Measurements from ENCODE around the gene CAMK1G. TPM values are rescaled to one million over a fixed set of nuclear protein-coding genes. Genes with fewer than 3 reads are reported as not detected.

The CAMK1G gene
- not detected in 2 replicates for total RNA-seq

DNA sequence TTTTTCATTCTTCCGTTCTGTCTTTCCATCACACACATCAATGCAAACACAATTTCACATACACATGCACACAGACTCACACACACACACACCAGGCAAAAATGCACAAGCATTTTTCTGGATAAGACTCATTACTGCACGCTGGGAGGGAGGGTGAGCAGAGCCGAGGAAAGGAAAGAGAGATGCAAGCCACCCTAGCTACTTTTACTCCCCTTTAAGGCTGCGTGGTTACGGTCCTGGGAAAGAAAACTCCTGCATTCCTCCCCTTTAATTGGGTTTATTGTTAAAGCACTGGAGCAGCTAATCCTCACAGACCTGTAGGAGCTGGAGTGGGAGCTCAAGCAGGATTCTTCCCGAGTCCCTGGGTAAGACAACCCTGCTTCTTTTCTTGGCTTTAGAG lies at the start of gene CAMK1G:
Gene CAMK1G, plus strand, starts transcription at position 307 of the 400 bp plus-strand sequence. CDS start 11,270 bp downstream, outside the sequence.
- intact Hi-C loops (cut with micrococcal nuclease) = no loop called here

DNA sequence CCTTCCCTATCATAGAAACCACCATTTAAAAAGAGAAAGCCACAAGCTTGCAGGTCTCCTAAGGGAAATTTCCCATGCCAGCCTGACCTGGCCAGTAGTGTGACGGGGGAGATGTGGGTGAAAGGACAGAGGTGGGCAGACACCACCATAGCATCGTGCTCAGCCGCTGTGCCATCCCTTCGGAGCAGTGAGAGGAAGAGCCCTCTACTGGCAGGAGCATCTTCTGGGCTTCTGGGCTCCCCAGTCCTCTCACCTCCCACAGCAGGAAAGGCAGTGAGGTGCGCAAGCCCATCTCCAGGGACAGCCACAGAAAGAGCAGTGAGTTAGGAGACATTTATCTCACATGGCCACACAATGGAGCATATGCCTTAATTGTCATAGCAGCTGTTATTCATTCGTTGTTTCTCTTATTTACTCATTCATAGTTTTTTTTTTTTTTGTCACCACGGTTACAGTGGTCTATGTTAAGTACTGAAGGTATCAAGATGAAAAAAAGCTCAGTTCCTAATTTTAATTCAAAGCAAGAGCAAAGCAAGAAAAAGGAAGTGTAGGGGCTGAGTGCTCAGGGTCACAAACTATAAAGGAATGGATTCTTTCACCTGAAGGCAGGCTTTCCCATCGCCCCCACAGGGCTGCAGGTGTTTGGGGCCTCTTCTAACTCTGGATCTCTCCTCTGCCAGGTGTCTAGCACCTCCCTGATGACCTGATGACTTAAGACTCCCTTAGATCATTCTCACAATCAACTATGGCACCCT lies 48.8 kb upstream of the CAMK1G start:
- intact Hi-C loops (cut with micrococcal nuclease) = no loop called here

DNA sequence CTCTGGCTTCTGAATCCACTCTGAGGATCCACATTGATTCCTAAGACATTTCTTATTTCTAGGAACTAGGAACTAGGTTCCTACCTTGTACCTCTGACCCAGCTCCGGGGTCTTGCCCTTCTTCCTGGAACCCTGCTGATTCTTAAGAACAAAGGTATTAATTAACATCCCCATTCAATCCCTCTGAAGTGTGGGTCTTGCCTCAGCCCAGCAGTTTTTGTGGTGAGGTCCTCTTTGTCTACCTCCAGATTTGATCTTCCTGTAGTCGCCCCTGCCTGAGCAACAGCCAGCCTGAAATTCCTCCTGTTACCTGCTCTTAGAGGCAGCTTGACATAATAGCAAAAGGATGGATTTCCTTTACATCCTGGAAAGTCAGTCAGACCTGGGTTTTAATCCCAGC lies 46.7 kb upstream of the CAMK1G start:
- intact Hi-C loops (cut with micrococcal nuclease) = no loop called here

DNA sequence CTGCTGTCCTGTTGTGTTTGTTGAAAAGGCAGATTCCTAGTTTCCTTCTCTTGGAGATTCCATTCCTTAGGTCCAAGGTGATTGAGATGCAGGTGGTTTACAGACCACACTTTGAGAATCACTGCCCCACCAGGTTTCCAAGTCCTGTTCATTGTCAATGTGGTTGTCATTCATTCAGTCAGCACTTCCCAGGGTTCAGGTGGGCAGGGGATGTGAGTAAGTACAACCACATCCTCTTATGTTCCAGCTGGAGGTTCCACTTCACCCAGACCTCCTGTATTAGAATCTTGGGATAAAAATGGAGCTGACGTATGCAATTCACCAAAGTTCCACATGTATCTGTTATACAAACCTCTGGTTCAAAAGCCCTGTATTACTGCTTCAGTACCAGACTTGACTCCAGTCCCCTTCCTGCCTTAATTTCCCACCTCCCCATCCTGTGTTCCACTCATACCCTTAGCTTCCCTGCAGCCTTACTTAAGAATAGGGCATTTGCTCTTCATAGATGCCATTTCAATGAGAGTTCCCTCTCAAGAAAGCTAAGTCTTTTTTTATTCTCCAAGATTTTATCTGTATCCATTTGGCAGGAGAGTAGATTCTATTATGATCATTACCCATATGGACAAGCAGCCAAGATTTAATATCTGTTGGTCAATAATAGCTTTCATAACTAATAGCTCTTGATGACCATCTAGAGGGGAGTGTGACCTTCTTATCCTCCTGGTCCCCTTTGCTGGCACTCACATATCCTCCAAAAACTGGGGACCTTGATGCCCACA lies 46.0 kb upstream of the CAMK1G start:
- intact Hi-C loops (cut with micrococcal nuclease) = no loop called here

DNA sequence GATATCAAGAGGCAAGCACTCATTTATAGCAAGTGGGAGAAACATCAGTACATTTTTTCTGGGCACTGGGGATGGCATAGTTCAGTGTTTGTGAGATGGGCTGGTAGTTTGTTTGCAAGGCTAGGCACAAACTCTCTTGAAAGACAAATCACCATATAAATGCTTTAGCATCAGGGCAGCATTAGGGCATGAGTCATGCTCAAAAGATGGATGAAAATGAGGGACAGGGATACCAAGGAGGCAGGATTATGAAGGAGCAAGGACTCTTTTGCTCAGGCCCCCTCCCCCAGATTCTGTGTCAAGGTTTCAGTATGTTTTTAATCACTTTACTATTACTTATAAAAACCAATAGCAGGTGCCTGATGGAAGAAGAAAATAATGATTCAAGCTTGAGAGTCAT lies 43.9 kb upstream of the CAMK1G start:
- intact Hi-C loops (cut with micrococcal nuclease) = no loop called here

DNA sequence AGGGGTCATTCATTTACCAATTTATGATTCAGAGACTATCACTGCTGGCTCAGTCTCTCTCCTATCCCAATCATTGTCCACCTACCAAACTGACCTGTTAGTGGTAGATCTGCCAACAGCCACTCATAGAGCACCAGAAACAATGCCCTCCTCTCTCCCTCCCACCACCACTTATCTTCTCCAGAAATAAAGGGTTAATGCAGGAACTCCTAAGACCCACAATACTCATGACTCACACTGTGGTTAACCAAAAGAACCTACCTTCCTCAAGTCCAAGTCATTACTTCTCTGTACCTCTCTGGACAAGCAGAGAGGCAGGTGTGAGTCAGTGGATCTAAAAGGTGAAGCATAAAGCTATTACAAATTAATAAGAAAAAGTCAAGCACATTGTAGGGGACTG lies 40.9 kb upstream of the CAMK1G start:
- intact Hi-C loops (cut with micrococcal nuclease) = no loop called here

DNA sequence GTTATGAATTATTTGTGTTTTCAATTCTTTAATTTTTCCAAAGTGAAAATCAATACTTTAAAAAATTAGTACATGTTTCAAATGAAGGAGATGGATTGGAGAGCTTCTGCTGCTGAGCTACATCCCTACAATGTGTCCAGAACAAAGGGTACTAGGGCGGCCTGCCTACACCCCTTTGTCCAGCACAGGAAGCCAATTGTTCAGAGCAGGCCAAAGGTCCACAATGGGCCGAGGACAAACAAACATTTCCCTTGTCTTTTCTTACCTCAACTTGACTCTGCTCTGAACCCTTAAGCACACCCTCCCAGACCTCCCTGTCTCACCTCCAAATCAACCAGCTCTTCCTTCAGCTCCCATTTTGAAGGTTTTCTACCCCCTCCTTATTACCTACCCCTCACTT lies 39.4 kb upstream of the CAMK1G start:
- intact Hi-C loops (cut with micrococcal nuclease) = no loop called here

DNA sequence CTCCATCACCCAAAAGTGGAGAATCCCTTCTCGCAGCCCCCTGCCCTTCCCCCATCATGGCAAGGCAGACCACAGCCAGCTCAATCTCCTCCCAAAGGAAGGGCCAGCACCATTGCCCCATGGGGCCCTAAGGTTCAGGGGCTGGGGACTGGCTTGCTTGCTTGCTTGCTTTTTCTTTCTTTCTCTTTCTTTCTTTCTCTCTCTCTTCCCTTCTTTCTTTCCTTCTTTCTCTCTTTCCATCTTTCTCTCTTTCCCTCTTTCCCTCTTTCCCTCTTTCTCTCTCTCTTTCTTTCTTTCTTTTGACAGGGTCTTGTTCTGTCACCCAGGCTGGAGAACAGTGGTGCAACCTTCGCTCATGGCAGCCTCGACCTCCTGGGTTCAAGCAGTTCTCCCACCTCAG lies 38.1 kb upstream of the CAMK1G start:
- intact Hi-C loops (cut with micrococcal nuclease) = no loop called here

DNA sequence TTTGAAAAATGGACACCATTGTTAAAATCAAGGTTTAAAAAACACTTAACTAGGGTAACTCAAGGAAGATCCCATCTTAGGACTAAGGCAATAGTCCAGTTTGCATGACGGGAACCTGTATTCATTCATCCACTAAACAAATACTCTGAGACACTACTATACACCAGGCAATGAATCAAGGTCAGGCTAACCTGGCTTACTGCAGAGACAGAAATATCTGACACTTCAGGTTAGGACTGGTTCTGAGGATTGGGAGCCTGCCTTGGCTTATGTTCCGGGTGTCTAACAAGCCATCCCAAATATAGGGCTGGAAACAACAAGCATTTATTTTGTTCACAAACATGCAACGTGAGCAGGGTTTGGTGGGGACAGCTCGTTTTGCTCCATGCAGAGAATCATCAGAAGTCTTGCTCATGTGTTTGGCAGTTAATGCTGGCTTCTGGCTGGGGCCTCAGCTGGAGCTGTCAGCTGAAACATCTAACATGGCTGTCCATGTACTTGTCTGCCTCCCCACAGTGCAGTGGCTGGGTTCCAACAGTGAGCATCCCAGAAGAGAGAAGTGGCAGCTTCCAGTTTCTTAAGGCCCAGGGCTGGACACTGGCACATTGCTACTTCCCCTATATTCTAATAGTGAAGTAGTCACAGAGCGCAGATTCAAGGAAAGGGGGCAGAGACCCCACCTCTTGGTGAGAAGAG lies 37.0 kb upstream of the CAMK1G start:
- intact Hi-C loops (cut with micrococcal nuclease) = no loop called here

DNA sequence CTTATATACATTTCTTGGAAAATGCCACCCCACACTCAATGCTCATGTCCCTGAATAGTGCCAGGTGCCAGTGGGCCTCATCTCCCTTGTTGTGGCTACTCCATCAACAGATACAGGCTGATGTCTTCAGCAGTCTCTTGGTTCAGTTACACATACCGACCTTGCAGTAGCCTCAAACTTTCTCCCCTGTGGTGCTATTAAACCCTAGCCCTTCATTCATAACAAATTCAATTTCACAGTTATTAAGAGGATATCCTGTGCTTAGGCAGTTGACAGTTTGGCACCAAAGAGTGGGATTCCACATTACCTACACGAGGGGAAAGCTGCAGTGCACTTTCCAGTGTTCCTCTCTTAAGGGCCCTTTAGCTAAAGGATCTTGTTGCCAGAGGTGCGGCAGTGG lies 35.9 kb upstream of the CAMK1G start:
- intact Hi-C loops (cut with micrococcal nuclease) = no loop called here

DNA sequence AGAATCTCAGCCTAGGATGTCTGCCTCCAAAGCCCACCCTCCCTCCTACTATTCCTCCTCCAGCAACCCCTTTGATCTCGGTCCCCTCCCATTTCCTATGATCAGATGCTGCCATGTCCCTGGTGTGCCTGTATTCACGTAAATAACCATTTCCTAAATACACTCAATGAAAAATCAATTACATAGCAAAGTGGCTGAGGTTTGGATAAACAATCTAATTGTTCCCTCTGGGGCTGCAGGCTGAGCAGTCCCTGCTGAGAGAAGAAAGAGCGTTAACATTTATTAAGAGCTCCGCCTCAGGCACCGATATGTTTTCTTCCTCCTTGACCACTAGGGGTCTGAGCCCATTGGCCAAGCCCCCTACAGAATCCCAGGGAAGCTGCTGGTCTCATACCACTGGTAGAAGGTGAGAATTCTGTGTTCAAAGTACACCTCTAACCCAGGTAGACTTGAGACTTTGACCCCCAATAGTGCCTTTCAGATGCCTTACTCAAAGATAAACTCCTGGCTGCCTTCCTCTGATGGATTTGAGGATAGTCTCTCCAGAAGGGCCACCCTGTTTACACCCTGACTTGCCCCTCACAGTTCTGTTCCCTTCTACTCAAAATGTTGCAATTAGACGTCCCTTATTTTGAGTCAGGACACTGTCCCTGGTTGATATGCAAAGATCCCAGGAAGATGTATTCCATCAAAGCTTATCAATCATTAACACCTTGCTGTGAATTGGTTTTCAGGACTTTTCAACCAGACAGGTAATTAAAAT lies 33.9 kb upstream of the CAMK1G start:
- intact Hi-C loops (cut with micrococcal nuclease) = no loop called here

DNA sequence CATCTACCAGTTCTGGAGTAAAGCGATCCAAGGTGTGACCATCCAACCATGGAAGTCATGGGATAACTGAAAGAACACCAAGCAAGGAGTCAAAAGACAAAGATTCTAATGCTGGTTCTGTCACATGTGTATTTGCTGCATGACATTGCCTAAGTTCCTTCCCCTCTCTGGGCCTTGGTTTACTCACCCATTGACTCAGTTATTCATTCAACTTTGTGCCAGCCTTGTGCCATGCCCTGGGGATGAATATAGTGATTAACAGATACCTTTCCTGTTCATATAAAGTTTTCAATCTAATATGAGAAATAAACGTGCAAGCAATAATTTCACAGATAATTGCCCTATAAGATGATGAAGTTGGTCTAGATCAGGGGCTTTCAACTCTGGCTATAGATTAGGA lies 33.0 kb upstream of the CAMK1G start:
- intact Hi-C loops (cut with micrococcal nuclease) = no loop called here

DNA sequence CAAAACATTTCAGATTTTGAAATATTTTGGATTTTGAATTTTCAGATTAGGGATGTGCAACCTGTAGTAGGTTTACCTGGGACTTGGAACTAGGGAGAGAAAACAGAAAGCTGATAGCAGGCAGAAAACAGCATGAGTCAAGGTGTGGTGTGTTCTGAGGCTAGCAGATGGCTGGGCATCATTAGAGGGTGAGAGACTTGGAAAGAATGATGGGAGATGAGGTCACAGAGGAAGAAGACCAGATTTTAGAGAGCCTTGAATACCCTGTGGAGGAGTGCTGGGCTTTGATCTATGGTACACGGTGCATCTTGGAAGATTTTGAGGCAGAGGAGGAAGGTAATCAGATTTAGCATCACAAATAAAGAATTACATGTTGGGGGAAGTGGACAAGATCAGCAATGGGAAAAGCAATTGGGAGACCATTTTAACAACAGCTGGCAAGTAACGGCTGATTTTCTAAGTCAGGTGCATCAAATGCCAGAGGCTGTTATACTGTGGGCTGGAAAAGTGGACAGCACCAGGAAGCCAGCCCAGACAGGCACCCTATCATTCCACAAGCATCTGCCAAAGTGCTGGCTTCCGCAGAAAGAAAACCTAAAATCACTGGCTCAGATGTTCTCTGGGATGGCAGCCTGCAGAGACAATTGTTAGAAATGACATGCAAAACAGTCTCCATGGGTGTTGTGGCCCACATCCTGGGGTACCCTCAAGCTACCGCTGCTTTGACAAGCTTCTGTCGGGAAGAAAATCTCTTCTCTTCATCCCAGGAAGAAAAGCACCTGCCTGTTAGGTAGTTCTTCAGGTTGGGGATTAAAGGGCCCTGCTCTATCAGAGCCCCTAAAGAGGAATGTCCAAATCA lies 30.9 kb upstream of the CAMK1G start:
- intact Hi-C loops (cut with micrococcal nuclease) = no loop called here

DNA sequence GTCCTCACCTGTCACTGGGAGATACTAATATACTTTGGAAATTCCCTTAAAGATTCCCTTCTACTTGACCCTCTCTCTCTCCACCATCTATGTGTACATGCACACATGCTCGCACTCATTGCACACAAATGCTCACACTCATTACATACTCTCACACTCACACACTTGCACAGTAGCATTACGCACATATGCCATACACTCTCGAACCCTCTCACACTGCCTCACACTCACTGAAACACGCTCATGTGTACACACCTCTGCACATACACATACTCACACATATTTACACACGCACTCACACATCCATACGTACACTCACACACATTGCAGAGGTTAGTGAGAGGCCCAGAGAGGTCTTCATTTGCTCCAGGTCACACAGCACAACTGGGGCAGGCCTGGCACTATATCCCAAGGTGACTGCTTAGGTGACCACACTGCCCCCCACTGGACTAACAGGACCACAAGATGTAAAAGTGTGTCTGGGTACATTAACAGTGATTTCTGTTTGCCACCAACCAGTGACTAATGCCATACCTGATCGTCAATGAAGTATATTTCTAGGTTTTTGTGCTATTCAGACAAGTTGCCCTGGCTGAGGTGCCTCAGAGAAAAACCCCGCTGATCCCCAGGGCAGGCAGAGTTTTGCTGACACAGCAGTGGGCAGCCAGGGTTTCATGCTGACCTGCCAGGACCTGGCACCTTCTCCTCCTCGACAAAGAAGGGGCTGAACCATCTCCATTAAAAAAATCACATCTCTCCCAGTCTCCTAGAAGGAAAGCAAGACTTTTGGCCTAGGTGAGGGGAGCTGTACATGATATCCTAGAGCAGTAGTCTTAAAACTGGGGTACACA lies 28.5 kb upstream of the CAMK1G start:
- intact Hi-C loops (cut with micrococcal nuclease) = no loop called here

DNA sequence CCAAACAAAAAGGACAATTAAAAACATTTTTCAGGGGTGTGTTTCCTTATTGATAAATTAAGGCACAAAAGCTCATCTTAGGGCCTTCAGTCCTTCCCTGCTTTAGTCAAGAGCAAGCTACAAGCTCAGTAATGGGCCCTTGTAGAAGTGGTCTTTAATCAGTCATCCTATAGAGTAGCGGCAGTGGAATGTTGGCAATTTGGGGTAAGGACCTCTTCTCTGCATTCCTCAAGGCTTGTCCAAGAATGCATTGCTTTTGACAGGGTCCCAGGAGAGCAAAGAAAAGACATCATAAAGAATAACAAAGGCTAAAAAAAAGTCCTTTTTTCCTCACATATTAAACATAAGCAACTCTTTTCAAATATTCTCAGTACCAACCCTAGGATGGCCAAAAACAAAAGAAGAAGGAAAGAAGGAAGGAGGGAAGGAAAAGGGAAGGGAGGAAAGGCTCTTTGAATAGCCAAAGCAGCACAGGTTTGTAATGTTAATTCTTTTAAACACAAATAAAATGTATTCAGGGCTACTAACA lies 27.3 kb upstream of the CAMK1G start:
- intact Hi-C loops (cut with micrococcal nuclease) = no loop called here

DNA sequence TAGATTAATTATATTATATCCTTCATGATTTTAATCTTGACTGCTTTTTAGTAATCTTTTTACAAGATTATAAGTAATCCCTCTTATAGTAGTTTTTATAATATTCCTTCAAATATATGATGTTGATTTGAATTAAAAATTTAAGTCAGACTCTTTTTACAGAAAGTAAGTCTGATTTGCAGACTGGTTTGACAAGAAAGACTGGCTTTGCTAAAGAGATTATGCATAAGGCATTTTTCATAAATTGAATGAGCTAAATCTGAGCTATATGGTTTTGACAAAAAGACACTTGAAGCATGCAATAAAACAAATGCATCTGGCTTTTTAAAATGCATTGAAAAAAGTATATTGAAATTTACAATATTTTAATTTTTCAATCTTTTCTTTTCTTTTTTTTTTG lies 26.3 kb upstream of the CAMK1G start:
- intact Hi-C loops (cut with micrococcal nuclease) = no loop called here

DNA sequence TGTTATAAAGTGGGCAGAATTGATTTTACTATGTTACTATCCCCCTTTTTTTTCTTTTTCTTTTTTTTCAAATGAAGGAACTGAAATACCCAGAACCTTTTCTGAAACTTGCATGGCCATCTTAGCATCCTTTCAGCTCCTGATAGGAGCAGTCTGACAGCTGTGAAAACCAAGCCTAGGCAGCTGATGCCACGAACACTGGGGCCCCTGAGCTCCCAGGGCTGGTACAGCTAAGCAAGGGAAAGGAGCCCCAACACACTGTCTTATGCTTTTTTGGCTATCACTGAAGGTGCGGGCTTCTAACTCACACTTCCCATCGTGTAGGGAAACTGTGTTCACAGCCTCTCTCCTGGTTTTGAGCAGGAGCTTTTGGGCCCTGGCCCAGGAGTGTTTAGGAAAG lies 23.0 kb upstream of the CAMK1G start:
- intact Hi-C loops (cut with micrococcal nuclease) = no loop called here

DNA sequence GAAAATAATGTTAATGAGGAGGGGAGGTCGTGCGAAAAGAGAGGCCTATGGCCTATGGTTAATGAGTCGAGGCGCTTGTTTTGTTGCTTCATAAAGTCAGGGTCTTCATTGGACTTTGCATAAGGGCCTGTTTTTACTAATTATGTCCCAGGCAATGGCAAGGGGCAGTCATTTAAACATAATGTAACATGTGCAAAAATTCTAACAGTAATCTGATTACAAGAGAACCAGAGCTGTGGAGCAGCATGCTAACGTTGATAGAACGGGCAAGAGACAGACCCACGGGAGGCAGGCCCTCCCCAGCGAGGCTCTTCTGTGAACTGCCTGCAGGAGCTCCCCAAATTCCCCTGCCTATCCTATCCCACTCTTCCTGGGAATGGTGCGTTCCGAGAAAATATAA lies 22.6 kb upstream of the CAMK1G start:
- intact Hi-C loops (cut with micrococcal nuclease) = no loop called here

DNA sequence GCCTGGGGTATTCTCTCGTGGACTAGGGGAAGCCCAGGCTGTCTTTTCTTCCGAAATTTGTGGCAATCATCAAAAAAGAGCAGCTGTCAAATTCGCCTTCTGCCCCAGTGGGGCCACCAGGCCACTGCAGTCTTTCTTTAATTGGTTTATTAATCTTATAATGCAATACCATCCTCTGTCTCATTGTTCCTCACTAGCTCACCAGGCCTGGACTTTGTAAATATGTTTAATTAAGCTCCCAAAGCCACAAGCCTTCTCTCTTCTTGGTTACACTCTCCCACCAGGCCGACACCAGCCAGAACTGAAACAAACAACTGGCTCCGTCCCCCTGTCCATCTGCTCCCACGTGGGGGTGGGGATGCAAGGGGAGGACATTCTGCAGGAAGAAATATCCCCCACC lies 22.0 kb upstream of the CAMK1G start:
- intact Hi-C loops (cut with micrococcal nuclease) = no loop called here

Measured in T-helper 1 cell treated with Interleukin-12 subunit alpha and Interleukin-12 subunit beta and Interleukin-4 antibody, amounts not matched to agents 30 ng/mL and 1 ng/mL, for 36 hours (primary cell).